Activated naive CD4-positive, alpha-beta T cell treated with anti-CD3 and anti-CD28 coated beads, Interleukin-2, amount 10 ng/mL, durations not matched to agents 7 days and 5 days (primary cell): Measurements from ENCODE around the gene B3GALT2.
A peak's percentile ranks its signal among the peaks of the same experiment; 100 is the strongest.

Experiments used
- CTCF ChIA-PET: fragments of 350-600 bp; sonication (Branson Sonifier 250); formaldehyde crosslinking; loops from one replicate; lab custom pipeline; 2021; ENCODE audit warnings: antibody characterized with exemption; lab: Charles Lee
- DNase-seq: peaks from one replicate; pipeline ENCODE4 v3.0.0-alpha.2; 2020
- H3K27ac Mint-ChIP-seq: one replicate; pipeline ENCODE4 v1.8.0; 2021; ENCODE audit warnings: mild to moderate bottlenecking, moderate library complexity, mixed read lengths
- H3K27me3 Mint-ChIP-seq: one replicate; pipeline ENCODE4 v1.8.0; 2021; ENCODE audit warnings: mild to moderate bottlenecking, mixed read lengths
- H3K36me3 Mint-ChIP-seq: one replicate; pipeline ENCODE4 v1.8.0; 2021; ENCODE audit warnings: mixed read lengths
- H3K4me1 Mint-ChIP-seq: one replicate; pipeline ENCODE4 v1.8.0; 2021; ENCODE audit warnings: mixed read lengths
- H3K4me3 Mint-ChIP-seq: one replicate; pipeline ENCODE4 v1.8.0; 2021; ENCODE audit warnings: mild to moderate bottlenecking, moderate library complexity, mixed read lengths
- H3K9me3 Mint-ChIP-seq: one replicate; pipeline ENCODE4 v1.8.0; 2021; ENCODE audit warnings: mixed read lengths

Gene B3GALT2

GRCh38 chr1:193156117-193156821 is 30.1 kb downstream of the B3GALT2 start:
- no peak overlapping the region for H3K27ac Mint-ChIP-seq
- peaks cover 5% of the 10 kb centered on the region for H3K4me1 Mint-ChIP-seq
- H3K9me3 Mint-ChIP-seq = no peaks in the 10 kb centered on the region
- no peak overlapping the region for H3K4me3 Mint-ChIP-seq
- CTCF ChIA-PET = interaction anchor here (1.1 kb wide), 1 partner anchor 13 kb away, joined by 3 read pairs; no protein-coding TSS in a partner anchor
- no peak for DNase-seq
- H3K27me3 Mint-ChIP-seq = no peaks in the 10 kb centered on the region
- H3K36me3 Mint-ChIP-seq = peaks cover 22% of the 10 kb centered on the region

DNA sequence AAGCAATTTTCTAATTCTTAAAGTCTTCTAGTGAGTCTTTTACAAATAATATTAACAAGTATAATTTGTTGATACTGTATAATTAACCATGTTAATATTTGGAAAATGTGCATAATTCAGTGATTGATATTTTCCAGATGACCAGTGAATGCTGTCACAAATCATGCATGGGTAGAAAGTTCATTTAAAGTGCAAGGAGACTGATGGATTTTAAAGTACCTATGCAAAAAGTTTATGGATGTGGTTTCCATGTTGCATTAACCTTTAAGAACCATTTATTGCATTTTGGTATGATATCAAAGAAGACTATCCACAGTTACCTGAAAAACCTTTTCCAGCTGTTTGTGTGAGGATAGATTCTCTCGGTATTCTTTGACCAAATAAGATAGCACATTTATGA is 41.4 kb downstream of the B3GALT2 start:
- H3K27me3 Mint-ChIP-seq = no peaks in the 10 kb centered on the region
- peaks cover 9% of the 10 kb centered on the region for H3K4me1 Mint-ChIP-seq
- peaks cover 32% of the 10 kb centered on the region for H3K36me3 Mint-ChIP-seq
- CTCF ChIA-PET = no interaction called here
- DNase-seq = no peak
- no peak overlapping the region for H3K27ac Mint-ChIP-seq
- no peak overlapping the region for H3K4me3 Mint-ChIP-seq
- no peaks in the 10 kb centered on the region for H3K9me3 Mint-ChIP-seq

GRCh38 chr1:193144361-193144938 is 42.0 kb downstream of the B3GALT2 start:
- peaks cover 36% of the 10 kb centered on the region for H3K36me3 Mint-ChIP-seq
- no peaks in the 10 kb centered on the region for H3K9me3 Mint-ChIP-seq
- H3K27ac Mint-ChIP-seq = no peak overlapping the region
- DNase-seq = no peak
- CTCF ChIA-PET = no interaction called here
- H3K27me3 Mint-ChIP-seq = no peaks in the 10 kb centered on the region
- no peak overlapping the region for H3K4me3 Mint-ChIP-seq
- peaks cover 10% of the 10 kb centered on the region for H3K4me1 Mint-ChIP-seq

- peaks cover 40% of the 10 kb centered on the region for H3K36me3 Mint-ChIP-seq
- no peak overlapping the region for H3K27ac Mint-ChIP-seq
- DNase-seq = no peak
- peaks cover 10% of the 10 kb centered on the region for H3K4me1 Mint-ChIP-seq
- no peaks in the 10 kb centered on the region for H3K9me3 Mint-ChIP-seq
- CTCF ChIA-PET = interaction anchor here (0.7 to 1.0 kb wide), 2 partner anchors 13 to 1006 kb away, joined by 3 read pairs; no protein-coding TSS in a partner anchor
- no peaks in the 10 kb centered on the region for H3K27me3 Mint-ChIP-seq
- no peak overlapping the region for H3K4me3 Mint-ChIP-seq
These were observed 43.1 kb downstream of the B3GALT2 start for GRCh38 chr1:193143285-193143684.

DNA sequence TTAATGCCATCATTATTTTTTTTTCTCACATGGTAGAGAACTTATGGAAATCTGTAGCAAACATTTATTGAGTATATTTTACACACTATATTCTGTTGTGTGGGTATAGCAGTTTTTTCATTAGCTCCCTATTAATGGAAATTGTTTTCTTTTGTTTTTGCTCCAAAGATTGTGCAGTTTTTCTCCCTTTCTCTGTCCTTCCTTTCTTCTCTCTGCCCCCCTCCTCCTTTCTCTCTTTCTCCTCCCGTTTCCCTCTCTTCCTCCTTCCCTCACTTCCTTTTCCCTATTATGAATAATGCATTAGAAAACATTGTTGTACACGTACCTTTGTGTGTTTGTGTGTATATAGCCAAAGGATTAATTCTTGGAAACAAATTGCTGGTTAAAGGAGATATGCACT is 44.0 kb downstream of the B3GALT2 start:
- CTCF ChIA-PET = interaction anchor here (1.0 kb wide), 1 partner anchor 14 kb away, joined by 3 read pairs; no protein-coding TSS in a partner anchor
- no peak overlapping the region for H3K27ac Mint-ChIP-seq
- DNase-seq = no peak
- H3K36me3 Mint-ChIP-seq = peaks cover 45% of the 10 kb centered on the region
- no peak overlapping the region for H3K4me3 Mint-ChIP-seq
- H3K4me1 Mint-ChIP-seq = peaks cover 10% of the 10 kb centered on the region
- no peaks in the 10 kb centered on the region for H3K9me3 Mint-ChIP-seq
- no peaks in the 10 kb centered on the region for H3K27me3 Mint-ChIP-seq

GRCh38 chr1:193141804-193142203 is 44.6 kb downstream of the B3GALT2 start:
- Mint-ChIP-seq H3K4me3 (no peak overlapping the region), H3K27ac (no peak overlapping the region), H3K9me3 (no peaks in the 10 kb centered on the region), H3K27me3 (no peaks in the 10 kb centered on the region), H3K4me1 (peaks cover 10% of the 10 kb centered on the region), H3K36me3 (peaks cover 47% of the 10 kb centered on the region)
- CTCF ChIA-PET = no interaction called here
- DNase-seq = no peak

DNA sequence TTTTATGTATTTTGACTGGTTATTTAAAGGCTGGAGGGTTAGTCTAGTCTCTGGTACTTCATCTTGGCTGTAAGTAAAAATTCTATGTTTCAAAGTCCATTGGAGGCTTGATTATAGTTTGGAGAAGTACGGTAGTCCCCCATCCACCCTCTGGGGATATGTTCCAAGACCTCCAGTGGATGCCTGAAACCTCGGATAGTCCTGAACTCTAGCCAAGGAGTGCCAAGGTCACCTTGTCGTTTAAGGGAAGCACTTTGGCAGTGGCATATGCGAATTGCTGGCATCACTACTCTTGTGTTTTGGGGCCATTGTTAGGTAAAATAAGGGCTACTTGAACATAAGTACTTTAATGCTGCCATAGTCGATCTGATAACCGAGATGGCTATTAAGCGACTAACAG is 46.2 kb downstream of the B3GALT2 start:
- peaks cover 10% of the 10 kb centered on the region for H3K4me1 Mint-ChIP-seq
- no peaks in the 10 kb centered on the region for H3K27me3 Mint-ChIP-seq
- H3K27ac Mint-ChIP-seq = no peak overlapping the region
- H3K36me3 Mint-ChIP-seq = peaks cover 47% of the 10 kb centered on the region
- no peak for DNase-seq
- CTCF ChIA-PET = no interaction called here
- no peaks in the 10 kb centered on the region for H3K9me3 Mint-ChIP-seq
- H3K4me3 Mint-ChIP-seq = no peak overlapping the region

DNA sequence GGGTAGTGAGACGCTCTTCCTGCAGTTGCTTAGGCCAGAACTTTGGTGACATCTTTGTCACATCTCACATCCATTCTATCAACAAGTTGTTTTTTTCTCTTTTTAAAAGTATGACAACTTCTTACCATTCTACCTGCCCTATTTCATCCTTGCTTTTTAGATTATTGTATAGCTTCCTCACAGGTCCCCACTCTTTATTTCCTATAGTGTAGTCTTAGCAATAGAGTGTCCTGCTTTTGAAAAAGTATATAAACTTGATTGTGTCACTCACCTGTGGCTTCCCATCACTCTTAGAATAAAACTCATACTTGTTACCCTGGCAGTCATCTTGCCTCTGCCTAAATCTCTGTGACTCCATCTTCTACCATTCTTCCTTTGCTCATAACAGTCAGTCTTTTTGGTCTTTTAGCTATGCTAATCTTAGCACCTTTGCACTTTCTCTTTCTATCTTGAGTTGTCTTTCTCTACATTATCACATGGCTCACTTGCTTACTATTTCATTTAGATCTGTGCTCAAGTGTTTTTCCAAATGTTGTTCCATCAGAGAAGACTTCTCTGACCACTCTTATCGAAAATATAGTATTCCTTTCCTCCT is 55.0 kb downstream of the B3GALT2 start:
- no peaks in the 10 kb centered on the region for H3K9me3 Mint-ChIP-seq
- H3K4me1 Mint-ChIP-seq = peaks cover 24% of the 10 kb centered on the region
- peak overlapping the region; percentile 1 for H3K27ac Mint-ChIP-seq
- H3K4me3 Mint-ChIP-seq = no peak overlapping the region
- DNase-seq = no peak
- CTCF ChIA-PET = no interaction called here
- H3K27me3 Mint-ChIP-seq = no peaks in the 10 kb centered on the region
- peaks cover 39% of the 10 kb centered on the region for H3K36me3 Mint-ChIP-seq
